ENCODE measurements around the gene KIF3C.

The KIF3C gene

GRCh38 chr2:25982273-25982967, at the start of gene KIF3C:
TSS of gene KIF3C (minus strand) at chr2:25982497. CDS start at chr2:25981917, 580 bp downstream.
- TF ChIP-seq GATA2 (IDR thresholded peaks at IDR 0.05; ENCODE audit: low read depth, low read length) (no peak), GATA3 (IDR thresholded peaks at IDR 0.05; ENCODE audit: low read depth, low read length) (no peak)

- TF ChIP-seq GATA3 (IDR thresholded peaks at IDR 0.05; ENCODE audit: low read depth, low read length) (no peak), GATA2 (IDR thresholded peaks at IDR 0.05; ENCODE audit: low read depth, low read length) (no peak)
These were observed 43.2 kb upstream of the KIF3C start for GRCh38 chr2:26025509-26025908.

GRCh38 chr2:26024260-26024659, 42.0 kb upstream of the KIF3C start:
- no peak for TF ChIP-seq GATA3 (IDR thresholded peaks at IDR 0.05; ENCODE audit: low read depth, low read length)

DNA sequence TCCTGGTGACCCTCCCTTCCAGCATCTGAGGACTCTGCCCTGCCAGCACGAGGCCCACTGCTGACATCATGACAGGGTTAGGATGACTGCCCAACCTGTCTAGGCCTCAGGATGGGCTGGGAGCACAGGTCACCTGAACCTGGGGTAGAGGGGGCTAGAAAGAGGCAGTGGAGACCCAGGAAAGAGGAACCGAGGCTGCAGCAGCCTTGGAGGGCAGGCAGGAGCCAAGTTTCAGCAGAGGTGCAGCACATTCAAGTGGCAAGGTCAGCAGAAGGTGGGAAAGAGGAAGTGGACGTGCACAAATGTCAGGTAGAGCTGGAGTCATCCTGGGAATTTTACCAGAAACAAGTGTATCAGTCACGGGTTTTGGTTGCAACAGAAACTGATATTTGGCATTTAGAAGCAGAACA, 37.9 kb upstream of the KIF3C start:
- TF ChIP-seq GATA2 (IDR thresholded peaks at IDR 0.05; ENCODE audit: low read depth, low read length) (no peak), GATA3 (IDR thresholded peaks at IDR 0.05; ENCODE audit: low read depth, low read length) (no peak)

- TF ChIP-seq GATA2 (IDR thresholded peaks at IDR 0.05; ENCODE audit: low read depth, low read length) (no peak), GATA3 (IDR thresholded peaks at IDR 0.05; ENCODE audit: low read depth, low read length) (no peak)
These were observed 36.1 kb upstream of the KIF3C start for GRCh38 chr2:26018184-26019055.

GRCh38 chr2:26017464-26018183, 35.3 kb upstream of the KIF3C start:
- no peak for TF ChIP-seq GATA2 (IDR thresholded peaks at IDR 0.05; ENCODE audit: low read depth, low read length)
- TF ChIP-seq GATA3 (IDR thresholded peaks at IDR 0.05; ENCODE audit: low read depth, low read length), result no peak

GRCh38 chr2:26016012-26016705, 33.9 kb upstream of the KIF3C start:
- no peak for TF ChIP-seq GATA2 (IDR thresholded peaks at IDR 0.05; ENCODE audit: low read depth, low read length)
- no peak for TF ChIP-seq GATA3 (IDR thresholded peaks at IDR 0.05; ENCODE audit: low read depth, low read length)

DNA sequence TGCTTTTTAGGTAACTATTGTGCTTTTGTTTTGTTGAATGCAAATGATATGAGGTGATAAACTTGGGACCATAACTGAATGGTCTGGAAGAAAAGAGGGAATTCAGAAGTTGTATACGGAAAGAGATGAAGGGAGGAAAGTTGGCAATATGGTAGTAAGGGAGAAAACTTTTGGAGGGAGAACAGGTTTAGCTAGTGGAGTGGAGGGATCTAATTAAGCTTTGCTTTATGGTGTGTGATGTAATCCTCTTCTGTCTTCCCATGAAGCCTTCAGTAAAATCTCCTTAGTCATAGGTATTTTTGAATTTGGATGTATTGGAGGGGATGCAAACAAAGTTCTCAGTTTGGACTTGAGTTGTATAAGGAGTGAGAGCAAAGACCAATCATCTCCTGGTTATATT, 31.4 kb upstream of the KIF3C start:
- TF ChIP-seq GATA3 (IDR thresholded peaks at IDR 0.05; ENCODE audit: low read depth, low read length), result no peak
- TF ChIP-seq GATA2 (IDR thresholded peaks at IDR 0.05; ENCODE audit: low read depth, low read length), result no peak

- TF ChIP-seq GATA3 (IDR thresholded peaks at IDR 0.05; ENCODE audit: low read depth, low read length) (0 out of 2 replicates have a peak, but pooled peaks have one; percentile 34), GATA2 (IDR thresholded peaks at IDR 0.05; ENCODE audit: low read depth, low read length) (peak; percentile 65)
These were observed 29.9 kb upstream of the KIF3C start for GRCh38 chr2:26011990-26012856.

- TF ChIP-seq GATA2 (IDR thresholded peaks at IDR 0.05; ENCODE audit: low read depth, low read length), result no peak
- TF ChIP-seq GATA3 (IDR thresholded peaks at IDR 0.05; ENCODE audit: low read depth, low read length), result no peak
These were observed 29.3 kb upstream of the KIF3C start for GRCh38 chr2:26011609-26011989.

DNA sequence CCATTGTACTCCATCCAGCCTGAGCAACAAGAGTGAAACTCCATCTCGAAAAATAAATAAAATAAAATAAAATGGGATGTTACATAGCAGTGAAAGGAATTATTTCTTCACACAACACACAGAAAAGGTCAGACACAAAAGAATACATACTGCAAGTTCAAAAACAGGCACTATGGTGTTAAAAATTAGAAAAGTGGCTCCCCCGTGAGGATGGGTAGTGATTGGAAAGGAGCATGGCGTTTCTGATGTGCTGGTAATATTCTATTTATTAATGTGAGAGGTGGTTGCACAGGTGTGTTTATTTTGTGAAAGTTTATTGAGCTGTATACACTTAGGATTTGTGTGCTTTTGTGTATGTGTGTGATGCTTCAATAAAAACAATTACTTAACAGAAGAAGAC, 28.6 kb upstream of the KIF3C start:
- no peak for TF ChIP-seq GATA2 (IDR thresholded peaks at IDR 0.05; ENCODE audit: low read depth, low read length)
- no peak for TF ChIP-seq GATA3 (IDR thresholded peaks at IDR 0.05; ENCODE audit: low read depth, low read length)

GRCh38 chr2:26009567-26009963, 27.3 kb upstream of the KIF3C start:
- no peak for TF ChIP-seq GATA3 (IDR thresholded peaks at IDR 0.05; ENCODE audit: low read depth, low read length)
- TF ChIP-seq GATA2 (IDR thresholded peaks at IDR 0.05; ENCODE audit: low read depth, low read length), result no peak

Measured in SH-SY5Y (cell line).